Activated CD4-positive, alpha-beta T cell treated with anti-CD3 and anti-CD28 coated beads, Interleukin-2, amount 50 U/mL, for 16 hours (primary cell): ENCODE results near the gene C2orf81.
"Not testable (repeated sequence)": the region's sequence is repeated elsewhere in the genome, so short reads cannot be mapped to it uniquely, and the experiment has no call there.

ENCODE experiments used
- DNase-seq: peaks from one replicate; pipeline ENCODE4 v3.0.0-alpha.2; 2020

C2orf81 gene

DNA sequence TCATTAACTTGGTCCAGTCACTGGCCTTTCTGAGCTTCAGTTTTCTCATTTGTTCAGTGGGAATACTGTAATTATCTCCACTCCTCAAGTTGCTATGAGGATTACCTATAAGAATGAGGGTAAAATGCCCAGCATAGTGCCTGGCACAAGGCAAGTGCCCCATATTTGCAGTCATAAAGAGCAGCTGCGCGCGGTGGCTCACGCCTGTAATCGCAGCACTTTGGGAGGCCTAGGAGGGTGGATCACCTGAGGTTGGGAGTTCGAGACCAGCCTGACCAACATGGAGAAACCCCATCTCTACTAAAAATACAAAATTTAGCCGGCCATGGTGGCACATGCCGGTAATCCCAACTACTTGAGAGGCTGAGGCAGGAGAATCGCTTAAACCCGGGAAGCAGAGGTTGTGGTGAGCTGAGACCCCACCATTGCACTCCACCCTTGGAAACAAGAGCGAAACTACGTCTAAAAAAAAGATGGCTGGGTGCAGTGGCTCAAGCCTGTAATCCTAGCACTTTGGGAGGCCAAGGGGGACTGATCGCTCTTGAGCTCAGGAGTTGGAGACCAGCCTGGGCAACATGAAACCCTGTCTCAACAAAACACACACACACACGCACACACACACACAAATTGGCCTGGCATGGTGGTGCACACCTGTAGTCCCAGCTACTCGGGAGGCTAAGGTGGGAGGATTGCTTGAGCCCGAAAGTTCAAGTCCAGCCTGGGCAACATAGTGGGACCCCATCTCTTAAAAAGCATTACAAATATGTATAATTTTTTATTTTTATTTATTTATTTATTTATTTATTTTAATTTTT is 21.3 kb upstream of the C2orf81 start:
- DNase-seq, result not testable (repeated sequence)

- DNase-seq, result no peak
Observed at GRCh38 chr2:74441690-74442482, 20.5 kb upstream of the C2orf81 start, which contains the start of gene RTKN. Gene RTKN (minus strand): TSS chr2:74441937. CDS start chr2:74441816, 121 bp downstream.

GRCh38 chr2:74441170-74441689 is 19.8 kb upstream of the C2orf81 start:
- DNase-seq, result no peak

DNA sequence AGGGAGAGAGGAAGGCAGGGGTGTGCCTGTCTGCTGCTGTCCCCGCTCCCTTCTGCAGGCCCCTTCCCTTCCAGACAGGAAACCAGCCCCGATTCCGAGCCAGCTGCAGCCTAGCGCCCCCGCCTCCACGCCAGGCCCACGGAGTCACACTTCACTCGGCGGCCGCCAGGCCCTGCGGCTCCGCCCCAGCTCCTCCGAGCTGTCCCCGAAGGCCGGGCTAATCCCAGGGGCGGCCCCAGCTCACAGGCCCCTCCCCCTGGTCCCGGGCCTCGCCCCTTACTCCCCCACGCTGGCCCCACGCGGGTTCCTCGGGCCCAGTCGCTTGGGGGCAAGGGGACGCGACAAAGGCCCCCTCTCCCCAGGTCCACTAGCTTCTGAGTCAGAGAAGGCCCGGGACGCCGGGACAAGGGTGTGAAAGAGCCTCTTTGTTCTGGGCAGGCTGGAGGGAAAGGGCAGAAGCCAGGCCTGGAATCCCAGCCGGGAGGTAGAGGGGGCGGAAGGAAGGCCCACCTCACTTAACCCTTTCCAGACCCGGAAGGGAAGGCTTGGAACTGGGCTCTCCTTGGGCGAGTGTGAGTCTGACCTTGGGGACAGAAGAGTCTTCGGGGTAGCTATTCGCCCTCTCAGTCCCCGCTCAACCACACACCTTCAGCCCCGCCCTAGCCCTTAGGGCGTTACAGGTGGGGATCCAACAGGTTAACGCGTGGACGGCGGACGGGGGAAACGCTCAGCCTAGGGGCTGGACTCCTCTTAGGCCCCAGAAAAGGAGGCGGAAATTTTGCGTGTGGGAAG is 19.2 kb upstream of the C2orf81 start:
- peak; percentile 42 for DNase-seq

- DNase-seq, result no peak
Observed at GRCh38 chr2:74439803-74440377, 18.5 kb upstream of the C2orf81 start.

GRCh38 chr2:74439373-74439772 is 18.0 kb upstream of the C2orf81 start:
- no peak for DNase-seq

GRCh38 chr2:74438248-74438647 is 16.8 kb upstream of the C2orf81 start:
- DNase-seq, result no peak

- DNase-seq, result no peak
Observed at GRCh38 chr2:74436848-74437695, 15.7 kb upstream of the C2orf81 start.

DNA sequence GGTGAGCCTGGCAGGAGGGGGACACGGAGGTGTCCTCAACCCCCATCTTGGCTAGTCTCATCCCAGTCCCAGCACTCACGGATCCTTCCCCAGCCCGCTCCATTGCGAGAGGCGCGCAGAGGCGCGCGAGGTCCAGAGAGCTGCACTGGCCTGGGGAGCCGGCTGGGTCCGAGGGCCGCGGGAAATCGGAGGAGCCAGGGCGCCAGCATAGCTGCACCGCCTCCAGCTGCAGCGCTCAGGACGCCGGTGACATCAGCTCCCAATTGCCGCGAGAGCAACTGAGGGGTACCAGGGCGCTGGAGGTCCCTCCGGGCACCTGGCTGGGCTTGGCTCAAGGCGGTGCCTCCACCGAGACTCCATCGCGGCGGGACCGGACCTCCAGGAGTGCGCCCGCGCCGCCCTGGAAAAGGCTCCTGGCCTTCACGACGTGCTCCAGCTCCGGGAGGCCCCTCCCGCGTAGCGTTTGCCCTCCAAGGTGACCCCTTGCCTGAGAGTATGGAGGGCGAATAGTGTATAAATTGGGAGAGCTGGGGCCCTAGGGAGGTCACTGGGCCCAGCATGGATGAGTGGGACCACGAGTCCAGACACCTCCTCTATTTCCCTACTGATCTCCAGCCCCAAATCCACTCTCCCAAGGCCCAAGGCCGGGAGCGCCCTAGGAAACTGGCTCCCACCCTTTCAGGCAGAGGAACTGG is 14.8 kb upstream of the C2orf81 start:
- DNase-seq, result no peak

GRCh38 chr2:74430502-74430901 is 9.1 kb upstream of the C2orf81 start:
- DNase-seq, result no peak

DNA sequence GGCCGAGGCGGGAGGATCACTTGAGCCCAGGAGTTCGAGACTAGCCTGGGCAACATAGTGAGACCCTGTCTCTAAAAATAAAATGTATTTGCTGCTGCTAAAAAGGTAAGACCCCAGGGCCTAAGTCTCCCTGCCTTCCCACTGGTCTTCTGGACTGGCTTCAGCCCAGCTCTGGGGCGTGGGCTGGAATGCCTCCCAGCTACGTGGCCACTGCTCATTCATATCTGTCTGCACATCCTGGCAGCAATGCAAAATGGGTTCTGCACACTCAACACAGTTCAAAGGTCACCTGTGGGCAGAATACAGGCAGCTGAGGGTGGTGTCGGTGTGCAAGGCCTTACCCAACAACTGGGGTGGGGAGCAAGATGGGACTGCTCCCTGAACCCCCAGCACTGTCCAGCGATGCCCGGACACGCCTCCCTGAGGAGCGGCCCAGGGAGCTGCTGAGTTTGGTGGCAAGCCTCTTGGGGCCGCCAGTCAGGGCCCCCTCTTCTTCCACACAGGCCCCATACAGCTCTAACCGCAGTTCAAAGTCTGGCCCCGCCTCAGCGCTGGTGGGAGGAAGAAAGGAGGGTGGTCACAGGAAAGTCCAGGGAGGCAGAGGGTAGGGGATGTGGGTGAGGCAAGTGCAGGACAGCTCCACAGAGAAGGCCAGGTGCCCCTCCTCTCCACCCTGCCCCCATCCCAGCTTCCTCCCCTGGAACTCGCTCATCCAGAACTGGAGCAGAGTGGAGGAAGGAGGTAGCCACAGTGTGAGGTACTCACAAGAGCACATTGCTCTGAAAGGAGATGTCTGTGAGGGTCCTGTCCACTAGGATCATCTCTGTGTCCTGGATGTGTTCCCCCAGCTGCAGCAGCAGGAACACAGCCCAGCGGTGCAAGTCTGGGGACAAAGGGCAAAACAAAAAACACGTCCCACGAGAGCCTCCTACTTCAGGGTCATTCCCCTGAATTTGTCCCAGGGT is 8.3 kb upstream of the C2orf81 start:
- DNase-seq, result no peak

DNA sequence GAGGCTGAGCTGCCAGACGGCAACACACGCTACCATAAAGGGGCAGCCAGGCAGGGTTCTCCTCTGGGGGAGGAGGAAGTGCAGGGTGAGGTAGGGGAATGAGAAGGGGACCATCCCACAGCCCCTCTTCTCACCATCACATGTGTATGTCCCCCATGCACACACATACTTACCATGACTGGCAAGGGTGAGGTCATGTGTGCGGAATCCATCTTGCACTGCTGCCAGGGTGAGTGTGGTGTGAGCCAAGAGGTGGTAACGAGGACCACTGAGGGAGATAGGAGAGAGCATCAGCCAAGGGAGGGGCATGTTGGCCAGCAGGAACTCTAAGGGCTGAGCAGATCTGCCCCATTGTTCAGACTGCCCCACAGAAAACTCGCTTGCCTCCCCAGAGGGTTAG is 7.3 kb upstream of the C2orf81 start:
- DNase-seq, result no peak

DNA sequence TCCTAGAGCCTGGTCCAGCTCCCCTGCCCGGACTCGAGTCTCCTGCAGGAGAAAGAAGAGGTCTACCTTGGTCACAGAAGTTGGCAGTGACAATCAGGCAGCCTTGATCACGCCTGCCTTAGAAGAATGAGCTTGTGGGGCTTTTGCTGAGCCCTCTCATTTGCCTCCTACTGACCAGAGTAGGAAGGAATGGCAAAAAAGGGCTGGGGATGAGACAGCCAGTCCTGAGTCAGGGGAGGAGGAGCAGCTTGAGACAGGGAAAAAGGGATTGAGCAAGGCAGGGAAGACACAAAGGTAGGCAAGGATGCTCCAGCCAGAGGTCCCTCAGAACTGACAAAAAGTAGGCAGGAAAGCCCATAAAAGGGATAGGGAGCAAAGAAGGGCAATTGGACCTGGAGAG is 6.1 kb upstream of the C2orf81 start:
- no peak for DNase-seq

GRCh38 chr2:74426181-74426758 is 4.9 kb upstream of the C2orf81 start:
- no peak for DNase-seq

DNA sequence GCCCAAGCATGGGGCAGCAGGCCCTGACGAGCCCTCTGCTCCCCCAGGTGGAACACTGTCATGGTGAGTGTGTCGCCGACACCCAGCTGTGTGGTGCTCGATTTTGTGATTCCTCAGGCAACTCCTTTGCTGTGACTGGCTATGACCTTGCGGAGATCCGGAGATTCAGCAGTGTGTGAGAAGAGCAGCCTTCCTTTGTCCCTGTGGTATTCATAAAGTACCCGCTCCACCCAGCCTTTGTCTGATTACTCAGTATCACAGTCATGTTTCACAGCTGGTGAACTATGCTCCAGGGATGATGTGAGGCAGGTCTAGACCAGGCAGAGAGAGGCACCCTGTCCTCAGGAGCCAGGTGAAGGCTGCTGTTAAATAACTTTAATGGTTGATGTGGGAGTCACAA is 4.1 kb upstream of the C2orf81 start:
- DNase-seq, result no peak

DNA sequence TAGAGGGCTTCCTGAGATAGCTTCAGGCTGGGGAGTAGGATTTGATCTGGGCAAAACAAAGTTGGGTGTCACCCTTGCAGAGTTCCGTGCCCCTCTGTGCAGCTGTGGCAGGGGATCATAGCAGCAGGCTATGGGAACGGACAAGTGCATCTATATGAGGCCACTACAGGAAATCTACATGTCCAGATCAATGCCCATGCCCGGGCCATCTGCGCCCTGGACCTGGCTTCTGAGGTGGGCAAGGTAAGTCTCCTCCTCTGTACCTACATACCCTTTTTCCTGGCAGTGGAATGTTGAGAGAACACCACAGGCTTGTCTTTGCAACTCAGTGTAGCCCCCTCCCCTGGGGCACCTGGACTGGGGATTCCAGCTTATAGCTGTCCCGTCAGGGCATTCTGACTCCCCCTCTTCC is 3.6 kb upstream of the C2orf81 start:
- DNase-seq, result no peak

- no peak for DNase-seq
Observed at GRCh38 chr2:74424139-74424992, 2.9 kb upstream of the C2orf81 start.
